DMS153 treated with DMSO at 0.1 percent for 48 hours (cell line): ENCODE data around the gene LHPP.

Experiments used
- DNase-seq: peaks from one replicate; lab custom pipeline; 2025; ENCODE audit not compliant: unreplicated experiment; lab: John Stamatoyannopoulos, UW

LHPP gene

GRCh38 chr10:124640056-124640455 lies 178.4 kb downstream of the LHPP start:
- no peak for DNase-seq

GRCh38 chr10:124640538-124641231 lies 179.1 kb downstream of the LHPP start:
- DNase-seq: no peak

GRCh38 chr10:124641282-124642087 lies 179.9 kb downstream of the LHPP start:
- DNase-seq: no peak

GRCh38 chr10:124642088-124642710 lies 180.6 kb downstream of the LHPP start:
- DNase-seq: peak; percentile 11

DNA sequence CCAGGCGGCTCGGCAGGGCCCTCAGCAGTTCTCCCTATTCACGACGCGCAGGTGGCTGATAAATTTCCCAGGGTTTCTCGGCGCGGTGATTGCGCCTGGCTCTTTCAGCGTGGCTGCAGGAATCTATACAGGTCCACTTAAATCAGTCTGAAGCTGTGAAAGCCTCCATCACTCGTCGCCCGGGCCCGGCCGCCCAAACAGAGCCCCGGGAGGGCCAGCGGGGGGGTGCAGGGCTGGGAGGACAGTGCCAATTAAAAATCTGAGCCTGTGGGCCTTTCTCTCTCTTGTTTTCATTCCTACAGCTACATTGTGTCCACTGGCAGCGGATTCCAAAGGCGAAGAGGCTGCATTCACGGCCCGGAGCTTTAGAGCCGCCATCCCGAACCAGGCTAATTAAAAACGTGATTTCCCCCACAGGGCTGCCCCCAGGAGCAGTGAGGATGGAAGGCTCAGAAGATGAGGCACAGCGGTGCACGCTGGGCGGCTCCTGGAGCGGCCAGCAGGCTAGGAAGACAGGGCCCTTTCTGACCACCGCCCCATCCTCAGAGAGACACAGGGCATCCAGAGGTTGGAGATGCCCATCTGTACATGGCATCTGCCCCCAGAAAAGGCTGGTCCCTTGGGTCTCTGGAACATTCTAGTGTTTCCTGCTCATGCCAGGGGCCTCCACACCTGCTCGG lies 181.8 kb downstream of the LHPP start:
- no peak for DNase-seq

- no peak for DNase-seq
Observed at GRCh38 chr10:124644236-124644635, 182.6 kb downstream of the LHPP start.

GRCh38 chr10:124644771-124645415 lies 183.3 kb downstream of the LHPP start:
- DNase-seq: no peak

GRCh38 chr10:124645467-124646095 lies 184.0 kb downstream of the LHPP start:
- no peak for DNase-seq

- no peak for DNase-seq
Observed at GRCh38 chr10:124646483-124647352, 185.1 kb downstream of the LHPP start.

GRCh38 chr10:124647421-124648130 lies 186.0 kb downstream of the LHPP start:
- peak; percentile 9 for DNase-seq

- DNase-seq: no peak
Observed at GRCh38 chr10:124648131-124648475, 186.5 kb downstream of the LHPP start.

GRCh38 chr10:124648738-124649137 lies 187.1 kb downstream of the LHPP start:
- DNase-seq: peak; percentile 72

GRCh38 chr10:124649214-124649613 lies 187.6 kb downstream of the LHPP start:
- no peak for DNase-seq

DNA sequence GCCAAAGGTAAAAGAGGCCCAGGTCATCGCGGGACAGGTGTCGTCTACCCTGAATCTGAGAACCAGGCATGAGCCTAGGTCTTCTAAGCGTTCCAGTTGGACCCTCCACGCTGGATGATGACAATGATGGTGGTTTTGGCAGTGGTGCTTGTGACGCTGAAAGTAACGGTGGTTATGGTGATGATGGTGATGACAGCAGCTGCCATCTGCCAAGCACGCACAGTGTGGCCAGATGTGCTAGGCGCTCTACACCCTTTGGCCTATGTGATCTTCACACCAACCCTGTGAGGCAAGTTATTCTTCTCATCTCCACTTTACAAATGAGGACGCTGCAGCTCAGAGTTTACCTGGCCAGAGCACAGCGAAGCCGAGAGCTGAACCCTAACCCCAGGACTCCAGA lies 188.6 kb downstream of the LHPP start:
- no peak for DNase-seq

GRCh38 chr10:124650820-124651401 lies 189.3 kb downstream of the LHPP start:
- no peak for DNase-seq

- no peak for DNase-seq
Observed at GRCh38 chr10:124651402-124651891, 189.8 kb downstream of the LHPP start.

GRCh38 chr10:124652200-124652599 lies 190.6 kb downstream of the LHPP start:
- no peak for DNase-seq

DNA sequence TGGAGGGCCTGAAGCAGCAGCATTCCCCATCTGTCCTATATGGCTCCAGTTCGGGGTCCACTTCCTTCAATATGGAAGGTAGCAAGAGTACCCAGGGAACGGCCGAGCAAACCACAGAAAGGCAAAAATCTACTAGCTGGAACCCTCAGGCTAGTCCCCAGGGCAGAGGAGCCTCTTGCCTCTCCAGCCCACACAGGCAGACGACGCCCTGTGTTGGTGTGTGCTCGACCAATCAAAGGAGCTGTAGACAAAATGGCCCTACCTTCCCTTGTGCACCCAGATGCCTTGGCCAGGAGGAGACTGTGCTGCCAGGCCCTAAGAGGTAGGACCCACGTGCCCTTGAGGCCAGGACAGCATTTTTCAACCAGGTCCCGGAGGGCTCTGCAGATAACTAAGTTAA lies 191.1 kb downstream of the LHPP start:
- DNase-seq: no peak
